HG02973 (cell line): ENCODE measurements around the gene TIGIT.
"Not testable (repeated sequence)": the region's sequence is repeated elsewhere in the genome, so short reads cannot be mapped to it uniquely, and the experiment has no call there.

Experiments
- ATAC-seq: cut with Tn5 transposase; IDR thresholded peaks from one replicate; pipeline ENCODE4 v1.9.1; 2021; ENCODE audit warnings: moderate library complexity; ENCODE audit not compliant: unreplicated experiment

Gene TIGIT

GRCh38 chr3:114293838-114294535 lies at the start of gene TIGIT:
TSS of gene TIGIT (plus strand) at chr3:114294028. CDS start at chr3:114294062, 34 bp downstream.
- no peak for ATAC-seq

- ATAC-seq = no peak
Observed at GRCh38 chr3:114252954-114253353, 40.9 kb upstream of the TIGIT start.

DNA sequence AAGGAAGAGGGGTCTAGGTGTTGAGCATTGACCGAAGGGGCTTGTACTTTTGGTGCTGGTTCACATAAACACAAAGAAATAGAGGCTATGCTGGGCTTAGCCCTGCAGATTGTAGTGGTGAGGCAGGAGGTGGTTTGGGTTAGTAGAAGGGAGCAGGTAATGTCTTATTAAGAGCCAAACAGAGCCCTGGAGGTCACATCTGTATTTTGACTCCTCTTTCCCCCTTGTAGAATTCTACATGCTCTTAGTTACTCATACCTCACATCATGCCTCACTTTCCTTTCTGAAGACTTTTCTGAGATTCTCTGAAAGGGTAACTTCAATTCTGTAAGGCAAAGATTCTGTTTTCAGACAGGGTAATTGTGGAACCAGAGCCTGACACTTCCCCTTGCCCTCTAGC lies 40.3 kb upstream of the TIGIT start:
- no peak for ATAC-seq

- ATAC-seq = no peak
Observed at GRCh38 chr3:114259566-114259965, 34.3 kb upstream of the TIGIT start.

- ATAC-seq = no peak
Observed at GRCh38 chr3:114260152-114260551, 33.7 kb upstream of the TIGIT start.

DNA sequence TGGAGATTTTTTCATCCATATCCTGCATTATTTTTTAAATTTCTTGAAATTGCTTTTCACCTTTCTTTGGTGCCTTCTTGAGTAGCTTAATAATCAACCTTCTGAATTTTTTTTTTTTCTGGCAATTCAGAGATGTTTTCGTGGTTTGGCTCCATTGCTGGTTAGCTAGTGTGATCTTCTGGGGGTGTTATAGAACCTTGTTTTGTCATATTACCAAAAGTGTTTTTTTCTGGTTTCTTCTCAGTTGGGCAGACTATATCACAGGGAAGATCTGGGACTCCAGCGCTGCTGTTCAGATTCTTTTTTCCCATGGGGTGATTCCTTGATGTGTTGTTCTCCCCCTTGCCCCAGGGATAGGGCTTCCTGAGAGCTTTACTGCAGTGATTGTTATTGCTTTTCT lies 23.8 kb upstream of the TIGIT start:
- ATAC-seq = no peak

DNA sequence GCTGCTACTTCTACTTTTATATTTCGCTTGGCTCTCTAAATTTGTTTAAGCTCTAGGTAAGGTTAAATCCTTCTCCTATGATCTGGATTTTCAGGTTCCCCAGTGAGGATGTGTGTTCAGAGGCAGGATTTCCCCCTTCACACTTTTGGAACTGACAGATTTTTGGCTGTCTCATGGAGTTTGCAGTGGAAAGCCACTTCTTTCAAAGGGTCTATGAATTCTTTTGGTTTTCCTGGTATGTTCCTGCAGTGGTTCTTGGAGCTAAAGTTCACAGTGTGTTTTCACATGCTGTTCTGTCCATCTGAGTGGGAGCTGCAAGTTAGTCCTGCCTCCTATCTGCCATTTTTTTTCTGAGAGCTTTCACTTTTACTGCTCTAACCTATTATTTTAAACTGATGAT lies 21.6 kb upstream of the TIGIT start:
- no peak for ATAC-seq

GRCh38 chr3:114274929-114275328 lies 18.9 kb upstream of the TIGIT start:
- ATAC-seq = no peak

- not testable (repeated sequence) for ATAC-seq
Observed at GRCh38 chr3:114276856-114277255, 17.0 kb upstream of the TIGIT start.

DNA sequence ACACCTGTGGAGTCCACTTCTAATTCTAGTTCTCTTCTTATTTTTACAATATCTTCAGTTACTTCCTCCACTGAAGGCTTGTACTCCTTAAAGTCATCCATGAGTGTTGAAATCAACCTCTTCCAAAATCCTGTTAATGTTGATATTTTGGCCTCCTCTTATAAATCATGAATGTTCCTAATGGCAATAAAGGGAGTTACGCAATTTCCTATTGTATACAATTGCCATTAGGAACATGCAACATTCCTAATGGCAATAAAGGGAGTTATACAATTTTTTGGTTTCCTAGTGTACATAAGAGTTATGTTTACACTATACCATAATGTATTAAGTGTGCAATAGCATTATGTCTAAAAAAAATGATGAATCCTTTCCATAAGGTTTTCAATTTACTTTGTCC lies 9.2 kb upstream of the TIGIT start:
- no peak for ATAC-seq

- ATAC-seq = no peak
Observed at GRCh38 chr3:114285648-114286230, 8.1 kb upstream of the TIGIT start.

- ATAC-seq = no peak
Observed at GRCh38 chr3:114286266-114286665, 7.6 kb upstream of the TIGIT start.

- ATAC-seq = peak; percentile 85
Observed at GRCh38 chr3:114290911-114291901, 2.6 kb upstream of the TIGIT start.

DNA sequence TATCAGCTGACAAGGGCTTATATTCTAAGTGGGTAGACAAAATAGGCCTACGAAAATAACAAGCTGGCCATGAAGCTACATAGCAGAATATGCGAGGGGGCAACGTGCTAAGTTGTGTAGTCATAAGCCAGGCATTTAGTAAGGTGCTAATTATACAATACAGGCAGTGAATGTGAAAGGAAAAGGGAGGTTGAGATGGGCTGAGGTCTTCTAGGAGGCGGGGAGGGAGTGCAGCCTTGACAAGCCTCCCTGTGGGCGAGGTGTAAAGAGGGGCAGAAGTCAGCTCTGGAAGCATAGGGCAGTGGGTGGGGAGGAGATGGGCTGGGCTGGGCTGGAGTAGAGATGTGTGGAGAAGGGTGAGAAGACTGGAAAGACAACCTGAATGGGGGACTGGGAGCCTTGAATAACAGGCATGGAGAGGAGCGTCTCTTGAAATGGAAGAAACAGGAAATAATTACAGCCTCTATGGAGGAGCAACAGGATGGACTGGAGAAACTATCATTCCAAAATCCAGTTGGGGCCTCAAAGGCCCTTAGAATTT lies 1.2 kb downstream of the TIGIT start:
- no peak for ATAC-seq

DNA sequence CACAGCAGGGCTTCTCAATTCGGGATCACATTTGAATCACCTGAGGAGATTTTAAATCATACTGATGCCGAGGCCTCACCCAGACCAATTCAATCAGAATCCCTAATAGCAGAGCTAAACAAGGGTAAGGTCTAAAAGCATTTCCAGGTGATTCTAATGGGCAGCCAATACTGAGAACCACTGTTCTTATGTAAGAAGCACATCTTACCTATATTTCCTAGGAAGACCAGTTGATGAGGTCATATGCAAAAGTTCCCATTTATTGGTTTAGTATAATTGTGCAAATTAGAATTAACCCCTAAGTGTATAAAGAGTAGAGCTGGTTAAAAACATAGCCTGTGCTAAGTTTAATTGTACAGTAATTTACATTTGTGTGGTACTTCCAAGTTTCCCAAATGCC lies 2.1 kb downstream of the TIGIT start:
- ATAC-seq = no peak

DNA sequence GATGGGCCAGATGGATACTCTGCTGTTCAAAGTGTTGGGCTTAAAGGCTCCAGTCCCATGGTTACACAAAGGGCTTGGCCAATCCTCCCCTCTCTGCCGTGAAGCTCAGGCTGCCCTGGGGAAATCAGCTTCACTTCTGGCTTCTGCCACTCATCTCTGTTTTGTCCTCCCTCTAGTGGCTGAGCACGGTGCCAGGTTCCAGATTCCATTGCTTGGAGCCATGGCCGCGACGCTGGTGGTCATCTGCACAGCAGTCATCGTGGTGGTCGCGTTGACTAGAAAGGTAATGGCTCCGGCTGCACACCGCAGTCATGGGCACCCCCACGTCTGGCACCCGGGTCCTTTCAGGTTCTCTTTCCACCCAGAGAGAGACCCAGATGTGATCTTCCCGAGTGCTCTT lies 5.6 kb downstream of the TIGIT start:
- no peak for ATAC-seq

GRCh38 chr3:114299941-114300624 lies 6.3 kb downstream of the TIGIT start:
- no peak for ATAC-seq

GRCh38 chr3:114307222-114307830 lies 13.5 kb downstream of the TIGIT start:
- ATAC-seq = no peak

DNA sequence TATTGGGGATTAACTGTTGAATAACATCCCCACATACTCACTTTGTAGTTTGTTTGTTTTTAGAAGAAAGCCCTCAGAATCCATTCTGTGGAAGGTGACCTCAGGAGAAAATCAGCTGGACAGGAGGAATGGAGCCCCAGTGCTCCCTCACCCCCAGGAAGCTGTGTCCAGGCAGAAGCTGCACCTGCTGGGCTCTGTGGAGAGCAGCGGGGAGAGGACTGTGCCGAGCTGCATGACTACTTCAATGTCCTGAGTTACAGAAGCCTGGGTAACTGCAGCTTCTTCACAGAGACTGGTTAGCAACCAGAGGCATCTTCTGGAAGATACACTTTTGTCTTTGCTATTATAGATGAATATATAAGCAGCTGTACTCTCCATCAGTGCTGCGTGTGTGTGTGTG lies 14.0 kb downstream of the TIGIT start:
- ATAC-seq = no peak

DNA sequence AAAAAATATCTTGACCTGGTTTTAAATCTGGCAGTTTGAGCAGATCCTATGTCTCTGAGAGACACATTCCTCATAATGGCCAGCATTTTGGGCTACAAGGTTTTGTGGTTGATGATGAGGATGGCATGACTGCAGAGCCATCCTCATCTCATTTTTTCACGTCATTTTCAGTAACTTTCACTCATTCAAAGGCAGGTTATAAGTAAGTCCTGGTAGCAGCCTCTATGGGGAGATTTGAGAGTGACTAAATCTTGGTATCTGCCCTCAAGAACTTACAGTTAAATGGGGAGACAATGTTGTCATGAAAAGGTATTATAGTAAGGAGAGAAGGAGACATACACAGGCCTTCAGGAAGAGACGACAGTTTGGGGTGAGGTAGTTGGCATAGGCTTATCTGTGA lies 14.5 kb downstream of the TIGIT start:
- ATAC-seq = peak; percentile 5
